WTC11 (cell line): ENCODE results near the gene TOX2. TPM values are rescaled to one million over a fixed set of nuclear protein-coding genes. Genes with fewer than 3 reads are reported as not detected.

Source experiments
- ATAC-seq: fragments of 200-7000 bp; cut with Tn5 transposase; 2 replicates; pipeline ENCODE4 v1.10.0; 2021; ENCODE audit warnings: mild to moderate bottlenecking, moderate library complexity
- CTCF ChIA-PET: fragments of 300-600 bp; sonication (Branson Sonifier 250); formaldehyde crosslinking; loops from one replicate; lab custom pipeline; 2021; ENCODE audit warnings: antibody characterized with exemption; lab: Charles Lee
- POLR2A ChIA-PET: fragments of 350-600 bp; sonication (Branson Sonifier 250); formaldehyde crosslinking; loops from one replicate; lab custom pipeline; 2021; ENCODE audit warnings: antibody characterized with exemption; lab: Charles Lee
- DNase-seq: peaks from one replicate; pipeline ENCODE4 v3.0.0; 2021; ENCODE audit warnings: low spot score
- H3K27ac Mint-ChIP-seq: 2 replicates; pipeline ENCODE4 v1.8.0; 2021; ENCODE audit warnings: mixed read lengths
- H3K27me3 Mint-ChIP-seq: 2 replicates; pipeline ENCODE4 v1.8.0; 2021; ENCODE audit warnings: low read depth, mild to moderate bottlenecking, moderate library complexity, mixed read lengths
- H3K36me3 Mint-ChIP-seq: 2 replicates; pipeline ENCODE4 v1.8.0; 2021; ENCODE audit warnings: mixed read lengths
- H3K4me1 Mint-ChIP-seq: 2 replicates; pipeline ENCODE4 v1.8.0; 2022; ENCODE audit warnings: mixed read lengths
- H3K4me3 Mint-ChIP-seq: 2 replicates; pipeline ENCODE4 v1.8.0; 2021; ENCODE audit warnings: mild to moderate bottlenecking, moderate library complexity, mixed read lengths
- H3K9me3 Mint-ChIP-seq: 2 replicates; pipeline ENCODE4 v1.8.0; 2021; ENCODE audit warnings: mixed read lengths
- CREM ChIP-seq: sonication (generic); formaldehyde crosslinking; IDR thresholded peaks from 2 replicates; pipeline ENCODE4 v1.8.1; 2022; ENCODE audit warnings: mild to moderate bottlenecking, missing genetic modification reagents, moderate library complexity
- ELF4 ChIP-seq: sonication (generic); formaldehyde crosslinking; IDR thresholded peaks from 2 replicates; pipeline ENCODE4 v1.8.1; 2022; ENCODE audit warnings: low read depth, mild to moderate bottlenecking, moderate library complexity, missing genetic modification reagents
- ETV6 ChIP-seq: sonication (generic); formaldehyde crosslinking; IDR thresholded peaks from 2 replicates; pipeline ENCODE4 v1.8.1; 2022; ENCODE audit warnings: mild to moderate bottlenecking, missing genetic modification reagents
- FOXP1 ChIP-seq: sonication (generic); formaldehyde crosslinking; IDR thresholded peaks from 2 replicates; pipeline ENCODE4 v1.8.0; 2022; ENCODE audit warnings: missing genetic modification reagents, mild to moderate bottlenecking, moderate library complexity, borderline replicate concordance
- JAZF1 ChIP-seq: fragments of 250-450 bp; sonication (Bioruptor Pico); IDR thresholded peaks from 2 replicates; pipeline ENCODE4 v1.9.0; 2021; ENCODE audit warnings: moderate library complexity, mild to moderate bottlenecking, inconsistent platforms
- MYBL2 ChIP-seq: sonication (generic); formaldehyde crosslinking; IDR thresholded peaks from 2 replicates; pipeline ENCODE4 v1.8.1; 2023; ENCODE audit warnings: mild to moderate bottlenecking, moderate library complexity, missing genetic modification reagents
- NFATC4 ChIP-seq: fragments of 250-450 bp; sonication (Bioruptor Pico); IDR thresholded peaks from 2 replicates; pipeline ENCODE4 v1.9.0; 2021; ENCODE audit warnings: mild to moderate bottlenecking
- NFE2L1 ChIP-seq: sonication (generic); formaldehyde crosslinking; IDR thresholded peaks from 2 replicates; pipeline ENCODE4 v1.8.1; 2023; ENCODE audit warnings: missing genetic modification reagents
- TP53 ChIP-seq: sonication (generic); formaldehyde crosslinking; IDR thresholded peaks from 2 replicates; pipeline ENCODE4 v1.8.1; 2023; ENCODE audit warnings: mild to moderate bottlenecking, missing genetic modification reagents
- total RNA-seq: library from RNA; stranded (reverse); gene quantifications from 3 replicates; pipeline ENCODE4 v1.2.3, GENCODE V29; 2021
- TF ChIP-seq, protein P1 (sequence below): sonication (generic); formaldehyde crosslinking; IDR thresholded peaks from 2 replicates; pipeline ENCODE4 v1.8.0; 2022; ENCODE audit warnings: mild to moderate bottlenecking, missing genetic modification reagents
- TF ChIP-seq, protein P2 (sequence below): fragments of 250-450 bp; sonication (Bioruptor Pico); conservative IDR thresholded peaks from 2 replicates; pipeline ENCODE4 v1.9.0; 2021; ENCODE audit warnings: mild to moderate bottlenecking
- TF ChIP-seq, protein P3 (sequence below): sonication (generic); formaldehyde crosslinking; IDR thresholded peaks from 2 replicates; pipeline ENCODE4 v1.8.1; 2023; ENCODE audit warnings: mild to moderate bottlenecking, missing genetic modification reagents, moderate library complexity
- TF ChIP-seq, protein P4 (sequence below): sonication (generic); formaldehyde crosslinking; IDR thresholded peaks from 2 replicates; pipeline ENCODE4 v1.8.0; 2022; ENCODE audit warnings: mild to moderate bottlenecking, missing genetic modification reagents
- TF ChIP-seq, protein P5 (sequence below): sonication (generic); formaldehyde crosslinking; IDR thresholded peaks from 2 replicates; pipeline ENCODE4 v1.8.1; 2023; ENCODE audit warnings: mild to moderate bottlenecking, moderate library complexity, missing genetic modification reagents
- TF ChIP-seq, protein P6 (sequence below): sonication (generic); formaldehyde crosslinking; IDR thresholded peaks from 2 replicates; pipeline ENCODE4 v1.8.1; 2023; ENCODE audit warnings: mild to moderate bottlenecking, missing genetic modification reagents
- TF ChIP-seq, protein P7 (sequence below): sonication (generic); formaldehyde crosslinking; IDR thresholded peaks from 2 replicates; pipeline ENCODE4 v1.8.0; 2022; ENCODE audit warnings: mild to moderate bottlenecking, missing genetic modification reagents
- TF ChIP-seq, protein P8 (sequence below): sonication (generic); formaldehyde crosslinking; conservative IDR thresholded peaks from 2 replicates; pipeline ENCODE4 v1.8.1; 2022; ENCODE audit warnings: mild to moderate bottlenecking, missing genetic modification reagents

Gene TOX2
- total RNA-seq, 1 experiment from 2014 or later = 3.4 TPM

DNA sequence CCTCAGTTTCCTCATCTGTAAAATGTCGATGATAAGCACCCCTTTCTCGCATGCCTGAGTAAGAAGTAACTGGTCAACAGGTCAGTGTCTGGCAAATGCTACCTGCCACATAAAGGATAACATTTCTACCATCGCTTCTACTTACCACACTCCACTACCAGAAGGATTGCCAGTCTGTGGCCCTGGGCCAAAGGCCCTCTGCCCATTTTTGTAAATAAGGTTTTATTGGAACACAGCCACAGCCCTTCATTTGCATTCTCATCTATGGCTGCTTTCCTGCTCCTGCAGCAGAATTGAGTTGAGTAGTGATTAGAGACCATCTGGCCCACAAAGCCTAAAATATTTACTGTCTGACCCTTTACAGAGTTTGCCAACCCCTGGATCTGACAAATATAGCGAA is 121.8 kb downstream of the TOX2 start:
- no peak for DNase-seq
- Mint-ChIP-seq H3K27me3 (peaks cover 2% of the 10 kb centered on the region; the same call in 1 of the 2 replicates), H3K4me3 (no peak overlapping the region), H3K27ac (no peak overlapping the region), H3K36me3 (no peaks in the 10 kb centered on the region), H3K9me3 (no peaks in the 10 kb centered on the region), H3K4me1 (peaks cover 8% of the 10 kb centered on the region; the same call in 1 of the 2 replicates)
- ATAC-seq = no peak
- no peak for TF ChIP-seq ELF4
- TF ChIP-seq, protein P1, sequence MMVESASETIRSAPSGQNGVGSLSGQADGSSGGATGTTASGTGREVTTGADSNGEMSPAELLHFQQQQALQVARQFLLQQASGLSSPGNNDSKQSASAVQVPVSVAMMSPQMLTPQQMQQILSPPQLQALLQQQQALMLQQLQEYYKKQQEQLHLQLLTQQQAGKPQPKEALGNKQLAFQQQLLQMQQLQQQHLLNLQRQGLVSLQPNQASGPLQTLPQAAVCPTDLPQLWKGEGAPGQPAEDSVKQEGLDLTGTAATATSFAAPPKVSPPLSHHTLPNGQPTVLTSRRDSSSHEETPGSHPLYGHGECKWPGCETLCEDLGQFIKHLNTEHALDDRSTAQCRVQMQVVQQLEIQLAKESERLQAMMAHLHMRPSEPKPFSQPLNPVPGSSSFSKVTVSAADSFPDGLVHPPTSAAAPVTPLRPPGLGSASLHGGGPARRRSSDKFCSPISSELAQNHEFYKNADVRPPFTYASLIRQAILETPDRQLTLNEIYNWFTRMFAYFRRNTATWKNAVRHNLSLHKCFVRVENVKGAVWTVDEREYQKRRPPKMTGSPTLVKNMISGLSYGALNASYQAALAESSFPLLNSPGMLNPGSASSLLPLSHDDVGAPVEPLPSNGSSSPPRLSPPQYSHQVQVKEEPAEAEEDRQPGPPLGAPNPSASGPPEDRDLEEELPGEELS = no peak
- TF ChIP-seq, protein P2, sequence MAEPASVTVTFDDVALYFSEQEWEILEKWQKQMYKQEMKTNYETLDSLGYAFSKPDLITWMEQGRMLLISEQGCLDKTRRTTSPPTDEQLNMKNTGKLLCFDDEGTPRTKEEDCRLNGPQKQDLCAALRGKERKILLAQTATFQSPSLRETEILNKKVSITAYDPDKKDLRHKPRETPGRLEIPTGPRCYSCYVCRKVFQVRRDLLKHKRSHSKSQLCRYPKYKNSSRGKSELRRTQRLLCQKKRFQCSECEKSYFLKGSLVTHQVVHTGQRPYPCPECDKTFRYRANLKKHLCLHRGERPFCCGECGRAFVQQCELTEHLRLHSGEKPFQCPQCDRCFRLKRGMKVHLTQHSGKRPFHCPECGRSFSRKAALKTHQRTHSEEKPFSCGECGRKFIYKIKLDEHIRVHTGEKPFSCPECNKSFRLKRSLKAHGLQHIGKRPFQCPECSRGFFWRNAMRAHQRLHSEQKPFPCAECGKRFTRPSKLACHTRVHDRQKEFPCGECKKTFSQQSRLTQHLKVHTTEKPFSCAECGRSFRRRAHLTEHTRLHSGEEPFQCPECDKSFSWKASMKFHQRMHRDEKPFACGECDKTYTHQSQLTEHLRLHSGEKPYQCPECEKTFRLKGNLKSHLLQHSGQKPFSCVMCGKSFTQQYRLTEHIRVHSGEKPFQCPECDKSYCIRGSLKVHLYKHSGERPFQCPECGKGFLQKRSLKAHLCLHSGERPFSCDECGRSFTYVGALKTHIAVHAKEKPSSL (CRISPR knock-in tag) = no peak
- TF ChIP-seq ETV6 (CRISPR knock-in tag) = no peak
- TF ChIP-seq, protein P3, sequence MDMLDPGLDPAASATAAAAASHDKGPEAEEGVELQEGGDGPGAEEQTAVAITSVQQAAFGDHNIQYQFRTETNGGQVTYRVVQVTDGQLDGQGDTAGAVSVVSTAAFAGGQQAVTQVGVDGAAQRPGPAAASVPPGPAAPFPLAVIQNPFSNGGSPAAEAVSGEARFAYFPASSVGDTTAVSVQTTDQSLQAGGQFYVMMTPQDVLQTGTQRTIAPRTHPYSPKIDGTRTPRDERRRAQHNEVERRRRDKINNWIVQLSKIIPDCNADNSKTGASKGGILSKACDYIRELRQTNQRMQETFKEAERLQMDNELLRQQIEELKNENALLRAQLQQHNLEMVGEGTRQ = no peak
- TF ChIP-seq NFATC4 (CRISPR knock-in tag) = no peak
- TF ChIP-seq, protein P4, sequence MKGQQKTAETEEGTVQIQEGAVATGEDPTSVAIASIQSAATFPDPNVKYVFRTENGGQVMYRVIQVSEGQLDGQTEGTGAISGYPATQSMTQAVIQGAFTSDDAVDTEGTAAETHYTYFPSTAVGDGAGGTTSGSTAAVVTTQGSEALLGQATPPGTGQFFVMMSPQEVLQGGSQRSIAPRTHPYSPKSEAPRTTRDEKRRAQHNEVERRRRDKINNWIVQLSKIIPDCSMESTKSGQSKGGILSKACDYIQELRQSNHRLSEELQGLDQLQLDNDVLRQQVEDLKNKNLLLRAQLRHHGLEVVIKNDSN (CRISPR knock-in tag) = no peak
- TF ChIP-seq, protein P5, sequence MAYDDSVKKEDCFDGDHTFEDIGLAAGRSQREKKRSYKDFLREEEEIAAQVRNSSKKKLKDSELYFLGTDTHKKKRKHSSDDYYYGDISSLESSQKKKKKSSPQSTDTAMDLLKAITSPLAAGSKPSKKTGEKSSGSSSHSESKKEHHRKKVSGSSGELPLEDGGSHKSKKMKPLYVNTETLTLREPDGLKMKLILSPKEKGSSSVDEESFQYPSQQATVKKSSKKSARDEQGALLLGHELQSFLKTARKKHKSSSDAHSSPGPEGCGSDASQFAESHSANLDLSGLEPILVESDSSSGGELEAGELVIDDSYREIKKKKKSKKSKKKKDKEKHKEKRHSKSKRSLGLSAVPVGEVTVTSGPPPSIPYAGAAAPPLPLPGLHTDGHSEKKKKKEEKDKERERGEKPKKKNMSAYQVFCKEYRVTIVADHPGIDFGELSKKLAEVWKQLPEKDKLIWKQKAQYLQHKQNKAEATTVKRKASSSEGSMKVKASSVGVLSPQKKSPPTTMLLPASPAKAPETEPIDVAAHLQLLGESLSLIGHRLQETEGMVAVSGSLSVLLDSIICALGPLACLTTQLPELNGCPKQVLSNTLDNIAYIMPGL (CRISPR knock-in tag) = no peak
- no peak for TF ChIP-seq NFE2L1 (CRISPR knock-in tag)
- TF ChIP-seq, protein P6, sequence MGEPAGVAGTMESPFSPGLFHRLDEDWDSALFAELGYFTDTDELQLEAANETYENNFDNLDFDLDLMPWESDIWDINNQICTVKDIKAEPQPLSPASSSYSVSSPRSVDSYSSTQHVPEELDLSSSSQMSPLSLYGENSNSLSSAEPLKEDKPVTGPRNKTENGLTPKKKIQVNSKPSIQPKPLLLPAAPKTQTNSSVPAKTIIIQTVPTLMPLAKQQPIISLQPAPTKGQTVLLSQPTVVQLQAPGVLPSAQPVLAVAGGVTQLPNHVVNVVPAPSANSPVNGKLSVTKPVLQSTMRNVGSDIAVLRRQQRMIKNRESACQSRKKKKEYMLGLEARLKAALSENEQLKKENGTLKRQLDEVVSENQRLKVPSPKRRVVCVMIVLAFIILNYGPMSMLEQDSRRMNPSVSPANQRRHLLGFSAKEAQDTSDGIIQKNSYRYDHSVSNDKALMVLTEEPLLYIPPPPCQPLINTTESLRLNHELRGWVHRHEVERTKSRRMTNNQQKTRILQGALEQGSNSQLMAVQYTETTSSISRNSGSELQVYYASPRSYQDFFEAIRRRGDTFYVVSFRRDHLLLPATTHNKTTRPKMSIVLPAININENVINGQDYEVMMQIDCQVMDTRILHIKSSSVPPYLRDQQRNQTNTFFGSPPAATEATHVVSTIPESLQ = no peak
- TF ChIP-seq JAZF1 (CRISPR knock-in tag) = no peak
- TF ChIP-seq, protein P7, sequence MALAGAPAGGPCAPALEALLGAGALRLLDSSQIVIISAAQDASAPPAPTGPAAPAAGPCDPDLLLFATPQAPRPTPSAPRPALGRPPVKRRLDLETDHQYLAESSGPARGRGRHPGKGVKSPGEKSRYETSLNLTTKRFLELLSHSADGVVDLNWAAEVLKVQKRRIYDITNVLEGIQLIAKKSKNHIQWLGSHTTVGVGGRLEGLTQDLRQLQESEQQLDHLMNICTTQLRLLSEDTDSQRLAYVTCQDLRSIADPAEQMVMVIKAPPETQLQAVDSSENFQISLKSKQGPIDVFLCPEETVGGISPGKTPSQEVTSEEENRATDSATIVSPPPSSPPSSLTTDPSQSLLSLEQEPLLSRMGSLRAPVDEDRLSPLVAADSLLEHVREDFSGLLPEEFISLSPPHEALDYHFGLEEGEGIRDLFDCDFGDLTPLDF (CRISPR knock-in tag) = no peak
- TF ChIP-seq, protein P8, sequence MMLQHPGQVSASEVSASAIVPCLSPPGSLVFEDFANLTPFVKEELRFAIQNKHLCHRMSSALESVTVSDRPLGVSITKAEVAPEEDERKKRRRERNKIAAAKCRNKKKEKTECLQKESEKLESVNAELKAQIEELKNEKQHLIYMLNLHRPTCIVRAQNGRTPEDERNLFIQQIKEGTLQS = no peak
- TF ChIP-seq TP53 (CRISPR knock-in tag) = no peak
- no peak for TF ChIP-seq MYBL2 (CRISPR knock-in tag)
- no peak for TF ChIP-seq CREM
- no peak for TF ChIP-seq FOXP1 (CRISPR knock-in tag)
- POLR2A ChIA-PET = no interaction called here
- CTCF ChIA-PET = interaction anchor here (0.6 kb wide), 1 partner anchor 44 kb away, joined by 3 read pairs; no protein-coding TSS in a partner anchor
